ENCODE measurements around the gene ILKAP. TPM values are rescaled to one million over a fixed set of nuclear protein-coding genes. Genes with fewer than 3 reads are reported as not detected.

Gene ILKAP
- 68.9 TPM for total RNA-seq

GRCh38 chr2:238203094-238203972, at the start of gene ILKAP:
TSS of gene ILKAP (minus strand) at chr2:238203695. CDS start at chr2:238203553, 142 bp downstream.

GRCh38 chr2:238239863-238240756, 36.6 kb upstream of the ILKAP start, which contains the start of gene HES6:
TSS of gene HES6 (minus strand) at chr2:238240038. CDS start at chr2:238239905, 133 bp downstream.

GRCh38 chr2:238158509-238159070, 44.9 kb downstream of the ILKAP start, which contains the start of gene ERFE:
TSS of gene ERFE (plus strand) at chr2:238158970. CDS start at chr2:238159008, 38 bp downstream.

GRCh38 chr2:238138331-238139195, 64.9 kb downstream of the ILKAP start, which contains the start of gene KLHL30:
TSS of gene KLHL30 (plus strand) at chr2:238138668. CDS start at chr2:238140755, 2,087 bp downstream.

Other genes starting within 250 kb of the ILKAP start
- 30.4 TPM for gene UBE2F, start 236.7 kb downstream of the ILKAP start, total RNA-seq
- gene SCLY, start 142.7 kb downstream of the ILKAP start, total RNA-seq = 19.4 TPM
- not detected for gene ESPNL, start 103.4 kb downstream of the ILKAP start, total RNA-seq
- gene KLHL30, start 65.0 kb downstream of the ILKAP start, total RNA-seq = not detected
- 1.3 TPM for gene ERFE, start 44.7 kb downstream of the ILKAP start, total RNA-seq
- gene HES6, start 36.3 kb upstream of the ILKAP start, total RNA-seq = 94.5 TPM
- 10.0 TPM for gene PER2, start 84.9 kb upstream of the ILKAP start, total RNA-seq
- gene TRAF3IP1, start 116.8 kb upstream of the ILKAP start, total RNA-seq = 17.2 TPM
- 24.1 TPM for gene ASB1, start 223.2 kb upstream of the ILKAP start, total RNA-seq